Calu3 (cell line): Measurements from ENCODE around the gene MED10. TPM values are rescaled to one million over a fixed set of nuclear protein-coding genes. Genes with fewer than 3 reads are reported as not detected.

Experiments
- BruUV-seq: library from RNA; stranded (reverse); fragments of 400-500 nt; replicated peaks from 2 replicates; lab custom pipeline; 2021; lab: Mats Ljungman, UMichigan
- CTCF ChIA-PET: fragments of 300-600 bp; sonication (Branson Sonifier 250); formaldehyde crosslinking; loops from one replicate; lab custom pipeline; 2022; ENCODE audit warnings: antibody characterized with exemption; lab: Charles Lee
- DNase-seq: peaks from one replicate; pipeline ENCODE4 v3.0.0; 2022
- H3K27ac Mint-ChIP-seq: one replicate; pipeline ENCODE4 v1.8.0; 2022; ENCODE audit warnings: mixed read lengths; ENCODE audit not compliant: unreplicated experiment
- H3K27me3 Mint-ChIP-seq: one replicate; pipeline ENCODE4 v1.8.0; 2022; ENCODE audit warnings: mixed read lengths; ENCODE audit not compliant: unreplicated experiment
- H3K36me3 Mint-ChIP-seq: one replicate; pipeline ENCODE4 v1.8.0; 2022; ENCODE audit warnings: mild to moderate bottlenecking, moderate library complexity, mixed read lengths; ENCODE audit not compliant: insufficient read depth, unreplicated experiment
- H3K4me1 Mint-ChIP-seq: one replicate; pipeline ENCODE4 v1.8.0; 2022; ENCODE audit warnings: mild to moderate bottlenecking, low read depth, mixed read lengths; ENCODE audit not compliant: unreplicated experiment
- H3K4me3 Mint-ChIP-seq: one replicate; pipeline ENCODE4 v1.8.0; 2022; ENCODE audit warnings: mild to moderate bottlenecking, low read depth, moderate library complexity, mixed read lengths; ENCODE audit not compliant: unreplicated experiment
- H3K9me3 Mint-ChIP-seq: one replicate; pipeline ENCODE4 v1.8.0; 2022; ENCODE audit warnings: low read depth, mixed read lengths; ENCODE audit not compliant: unreplicated experiment
- intact Hi-C: fragments of 100-400 bp; cut with micrococcal nuclease; formaldehyde crosslinking; loops from one replicate; pipeline ENCODE4 v1.10.0; 2022; ENCODE audit not compliant: unreplicated experiment
- total RNA-seq: library from RNA; stranded (reverse); gene quantifications from 2 replicates; pipeline ENCODE4 v1.2.3, GENCODE V29; 2022
- TF ChIP-seq, protein P1 (sequence below): fragments of 200-600 bp; IDR thresholded peaks from one replicate; pipeline ENCODE4 v1.8.0; 2022; ENCODE audit warnings: antibody characterized with exemption; ENCODE audit not compliant: unreplicated experiment

MED10 gene
- total RNA-seq, 1 experiment from 2014 or later = 39.9 TPM

DNA sequence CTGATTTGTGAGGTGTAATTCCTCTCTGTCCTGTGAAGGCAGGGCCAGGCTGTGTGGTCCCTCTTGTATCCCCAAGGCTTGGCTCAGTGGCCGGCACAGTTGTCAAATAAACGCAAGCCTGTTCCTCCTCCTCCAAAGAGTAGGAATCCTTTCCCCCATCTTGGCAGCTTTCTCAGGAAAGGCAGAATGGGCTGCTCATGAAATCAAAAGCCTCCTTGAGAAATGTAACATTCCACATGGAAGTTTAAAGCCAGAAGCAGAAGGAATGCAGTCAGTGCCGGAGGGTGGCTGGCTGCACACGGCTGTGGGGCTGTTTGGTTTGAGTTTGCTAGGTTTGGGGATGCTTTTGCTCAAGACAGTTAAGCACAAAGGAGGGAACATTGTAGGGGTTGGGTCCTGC is 34.5 kb upstream of the MED10 start:
- Mint-ChIP-seq H3K27ac (no peak overlapping the region), H3K27me3 (peaks cover 29% of the 10 kb centered on the region), H3K36me3 (no peaks in the 10 kb centered on the region), H3K4me1 (no peaks in the 10 kb centered on the region), H3K4me3 (no peak overlapping the region), H3K9me3 (peaks cover 3% of the 10 kb centered on the region)
- CTCF ChIA-PET = no interaction called here
- DNase-seq = no peak
- TF ChIP-seq, protein P1, sequence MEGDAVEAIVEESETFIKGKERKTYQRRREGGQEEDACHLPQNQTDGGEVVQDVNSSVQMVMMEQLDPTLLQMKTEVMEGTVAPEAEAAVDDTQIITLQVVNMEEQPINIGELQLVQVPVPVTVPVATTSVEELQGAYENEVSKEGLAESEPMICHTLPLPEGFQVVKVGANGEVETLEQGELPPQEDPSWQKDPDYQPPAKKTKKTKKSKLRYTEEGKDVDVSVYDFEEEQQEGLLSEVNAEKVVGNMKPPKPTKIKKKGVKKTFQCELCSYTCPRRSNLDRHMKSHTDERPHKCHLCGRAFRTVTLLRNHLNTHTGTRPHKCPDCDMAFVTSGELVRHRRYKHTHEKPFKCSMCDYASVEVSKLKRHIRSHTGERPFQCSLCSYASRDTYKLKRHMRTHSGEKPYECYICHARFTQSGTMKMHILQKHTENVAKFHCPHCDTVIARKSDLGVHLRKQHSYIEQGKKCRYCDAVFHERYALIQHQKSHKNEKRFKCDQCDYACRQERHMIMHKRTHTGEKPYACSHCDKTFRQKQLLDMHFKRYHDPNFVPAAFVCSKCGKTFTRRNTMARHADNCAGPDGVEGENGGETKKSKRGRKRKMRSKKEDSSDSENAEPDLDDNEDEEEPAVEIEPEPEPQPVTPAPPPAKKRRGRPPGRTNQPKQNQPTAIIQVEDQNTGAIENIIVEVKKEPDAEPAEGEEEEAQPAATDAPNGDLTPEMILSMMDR = no peak
- BruUV-seq = no TSS peak
- intact Hi-C loops = no loop called here

DNA sequence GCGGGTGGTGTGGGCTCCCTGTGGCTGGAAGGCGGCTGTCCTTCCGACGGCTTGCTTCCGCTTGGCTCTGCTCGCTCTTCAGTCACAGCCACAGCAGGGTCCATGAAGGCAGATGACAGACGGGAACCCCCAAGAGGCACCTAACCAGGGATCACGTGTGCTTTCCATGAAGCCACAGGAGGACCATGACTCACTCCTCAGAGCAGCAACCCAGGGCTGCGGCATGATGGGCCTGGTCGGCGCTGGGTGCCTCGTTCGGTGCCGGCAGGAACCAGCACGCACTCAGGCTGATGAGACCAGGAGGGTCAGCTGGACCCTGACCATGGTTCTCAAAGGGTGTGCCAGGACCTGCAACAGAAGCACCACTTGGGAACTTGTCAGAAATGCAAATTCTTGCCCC is 32.8 kb upstream of the MED10 start:
- Mint-ChIP-seq H3K36me3 (no peaks in the 10 kb centered on the region), H3K27me3 (peaks cover 29% of the 10 kb centered on the region), H3K9me3 (peaks cover 3% of the 10 kb centered on the region), H3K4me1 (no peaks in the 10 kb centered on the region), H3K27ac (no peak overlapping the region), H3K4me3 (no peak overlapping the region)
- BruUV-seq = no TSS peak
- DNase-seq = no peak
- intact Hi-C loops = no loop called here
- TF ChIP-seq, protein P1 = no peak
- CTCF ChIA-PET = no interaction called here

DNA sequence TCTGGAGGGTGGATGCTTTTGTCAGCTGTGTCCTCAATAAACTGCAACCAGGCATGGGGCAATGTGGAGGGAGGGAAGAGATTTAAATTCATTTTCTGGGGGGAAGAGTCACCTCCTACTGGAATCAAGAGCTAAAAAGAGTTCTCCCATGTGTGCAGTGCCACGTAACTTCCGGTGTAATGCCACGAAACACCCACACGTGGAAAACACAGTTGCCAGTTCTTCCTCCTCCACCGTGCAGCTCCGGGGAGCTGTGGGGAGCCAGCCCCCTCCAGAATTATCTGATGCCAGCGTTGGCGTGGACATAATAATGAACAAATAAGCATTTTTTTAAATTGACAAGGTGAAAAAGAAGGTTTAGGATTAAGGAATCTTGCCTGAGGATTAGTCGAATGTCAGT is 32.1 kb upstream of the MED10 start:
- peaks cover 3% of the 10 kb centered on the region for H3K9me3 Mint-ChIP-seq
- DNase-seq = no peak
- peaks cover 26% of the 10 kb centered on the region for H3K27me3 Mint-ChIP-seq
- H3K4me1 Mint-ChIP-seq = no peaks in the 10 kb centered on the region
- no peak overlapping the region for H3K27ac Mint-ChIP-seq
- TF ChIP-seq, protein P1 = no peak
- H3K36me3 Mint-ChIP-seq = no peaks in the 10 kb centered on the region
- intact Hi-C loops = no loop called here
- no TSS peak for BruUV-seq
- no peak overlapping the region for H3K4me3 Mint-ChIP-seq
- CTCF ChIA-PET = no interaction called here

DNA sequence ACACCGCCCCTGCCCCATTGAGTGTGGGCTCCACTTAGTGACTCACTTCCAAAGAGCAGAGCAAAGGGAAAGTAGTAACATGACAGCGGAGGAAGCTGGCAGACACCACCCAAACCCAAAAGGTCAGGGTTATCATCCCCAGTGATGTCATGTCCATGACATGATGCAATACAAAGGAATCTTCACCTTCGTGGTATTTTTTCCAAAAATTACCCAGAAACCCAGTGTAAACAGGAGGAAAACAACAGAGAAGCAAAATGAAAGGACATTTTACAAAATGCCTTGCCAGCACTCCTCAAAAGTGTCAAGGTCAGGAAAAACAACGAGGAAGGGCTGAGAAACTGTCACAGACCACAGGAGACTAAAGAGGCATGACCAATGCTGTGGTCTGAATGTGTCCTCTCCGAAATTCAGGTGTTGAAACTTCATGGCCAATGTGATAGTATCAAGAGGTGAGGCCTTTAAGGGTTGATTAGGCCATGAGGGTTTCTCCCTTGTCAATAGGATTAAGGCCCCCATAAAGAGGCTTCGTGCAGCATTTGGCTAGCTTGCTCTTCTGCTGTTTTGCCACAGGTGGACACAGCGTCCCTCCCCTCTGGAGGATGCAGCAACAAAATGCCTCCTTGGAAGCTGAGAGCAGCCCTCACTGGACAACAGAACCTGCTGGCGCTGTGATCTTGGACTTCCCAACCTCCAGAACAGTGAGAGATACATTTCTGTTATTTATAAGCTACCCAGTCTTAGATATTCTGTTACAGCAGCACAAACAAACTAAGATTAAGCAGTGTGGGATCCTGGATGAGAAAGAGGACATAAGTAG is 30.5 kb upstream of the MED10 start:
- Mint-ChIP-seq H3K27me3 (peaks cover 21% of the 10 kb centered on the region), H3K4me3 (no peak overlapping the region)
- CTCF ChIA-PET = no interaction called here

More for the DNA sequence above, 30.5 kb upstream of the MED10 start:
- no peaks in the 10 kb centered on the region for H3K4me1 Mint-ChIP-seq
- no TSS peak for BruUV-seq
- no peaks in the 10 kb centered on the region for H3K36me3 Mint-ChIP-seq
- H3K27ac Mint-ChIP-seq = no peak overlapping the region
- H3K9me3 Mint-ChIP-seq = peaks cover 3% of the 10 kb centered on the region
- TF ChIP-seq, protein P1 = no peak
- intact Hi-C loops = no loop called here
- no peak for DNase-seq
